Osteocyte (in vitro differentiated cells): ENCODE results near the gene ZNRF3. TPM values are rescaled to one million over a fixed set of nuclear protein-coding genes. Genes with fewer than 3 reads are reported as not detected.

ENCODE experiments used
- DNase-seq: peaks from one replicate; pipeline ENCODE4 v3.0.0; 2021; ENCODE audit warnings: mixed read lengths; ENCODE audit not compliant: unreplicated experiment; ENCODE audit errors: extremely low spot score
- H3K27ac Mint-ChIP-seq: one replicate; pipeline ENCODE4 v1.8.0; 2021; ENCODE audit warnings: mild to moderate bottlenecking, mixed read lengths; ENCODE audit not compliant: unreplicated experiment
- H3K27me3 Mint-ChIP-seq: one replicate; pipeline ENCODE4 v1.8.0; 2021; ENCODE audit warnings: mixed read lengths; ENCODE audit not compliant: unreplicated experiment
- H3K36me3 Mint-ChIP-seq: one replicate; pipeline ENCODE4 v1.8.0; 2021; ENCODE audit warnings: mixed read lengths; ENCODE audit not compliant: unreplicated experiment
- H3K4me1 Mint-ChIP-seq: one replicate; pipeline ENCODE4 v1.8.0; 2021; ENCODE audit warnings: mixed read lengths; ENCODE audit not compliant: unreplicated experiment
- H3K4me3 Mint-ChIP-seq: one replicate; pipeline ENCODE4 v1.8.0; 2021; ENCODE audit warnings: mild to moderate bottlenecking, moderate library complexity, mixed read lengths; ENCODE audit not compliant: unreplicated experiment
- H3K9me3 Mint-ChIP-seq: one replicate; pipeline ENCODE4 v1.8.0; 2021; ENCODE audit warnings: mixed read lengths; ENCODE audit not compliant: unreplicated experiment
- CTCF ChIP-seq: fragments of 200-600 bp; sonication (generic); IDR thresholded peaks from 2 replicates; pipeline ENCODE4 v1.5.0; 2021; ENCODE audit warnings: antibody characterized with exemption, mild to moderate bottlenecking, moderate library complexity
- long read RNA-seq: library from polyadenylated mRNA; unstranded; transcript quantifications from one replicate; pipeline ENCODE4 v2.0.0, GENCODE V29; 2021
- total RNA-seq: library from RNA; stranded (reverse); gene quantifications from 2 replicates; pipeline ENCODE4 v1.2.1, GENCODE V29; 2021

Gene ZNRF3
- 6.4 and 6.7 TPM in 2 replicates for total RNA-seq
- long read RNA-seq, partial matches to known transcripts: 0 of 9 reads
- long read RNA-seq, other reads (novel, unspliced or antisense): 9 of 9 reads

GRCh38 chr22:28882878-28883656, at the start of gene ZNRF3:
TSS of gene ZNRF3 (plus strand) at chr22:28883572. CDS start at chr22:28883767, 195 bp downstream.
- TF ChIP-seq CTCF: no peak
- peaks cover 3% of the 10 kb centered on the region for H3K27me3 Mint-ChIP-seq
- H3K36me3 Mint-ChIP-seq: peaks cover 3% of the 10 kb centered on the region

GRCh38 chr22:28835630-28836189, 47.7 kb upstream of the ZNRF3 start:
- peaks cover 3% of the 10 kb centered on the region for H3K36me3 Mint-ChIP-seq
- no peak overlapping the region for H3K4me3 Mint-ChIP-seq
- H3K9me3 Mint-ChIP-seq: no peaks in the 10 kb centered on the region
- no peak overlapping the region for H3K27ac Mint-ChIP-seq
- H3K27me3 Mint-ChIP-seq: no peaks in the 10 kb centered on the region
- no peak for DNase-seq
- TF ChIP-seq CTCF: no peak
- no peaks in the 10 kb centered on the region for H3K4me1 Mint-ChIP-seq

More at GRCh38 chr22:28882878-28883656, at the start of gene ZNRF3:
- peak; percentile 98 for DNase-seq
- Mint-ChIP-seq H3K4me3 (peak within 1 kb of the TSS; percentile 88), H3K9me3 (no peaks in the 10 kb centered on the region), H3K4me1 (peaks cover 20% of the 10 kb centered on the region), H3K27ac (peak within 1 kb of the TSS; percentile 11)

- Mint-ChIP-seq H3K27ac (no peak overlapping the region), H3K9me3 (no peaks in the 10 kb centered on the region), H3K4me1 (no peaks in the 10 kb centered on the region), H3K27me3 (no peaks in the 10 kb centered on the region), H3K4me3 (no peak overlapping the region), H3K36me3 (no peaks in the 10 kb centered on the region)
- DNase-seq: no peak
- no peak for TF ChIP-seq CTCF
Observed at GRCh38 chr22:28837640-28838039, 45.7 kb upstream of the ZNRF3 start.

GRCh38 chr22:28838971-28839370, 44.4 kb upstream of the ZNRF3 start:
- H3K4me3 Mint-ChIP-seq: no peak overlapping the region
- H3K4me1 Mint-ChIP-seq: no peaks in the 10 kb centered on the region
- no peaks in the 10 kb centered on the region for H3K9me3 Mint-ChIP-seq
- no peaks in the 10 kb centered on the region for H3K36me3 Mint-ChIP-seq
- H3K27ac Mint-ChIP-seq: no peak overlapping the region
- no peak for DNase-seq
- no peaks in the 10 kb centered on the region for H3K27me3 Mint-ChIP-seq
- TF ChIP-seq CTCF: no peak

- no peak overlapping the region for H3K4me3 Mint-ChIP-seq
- H3K27ac Mint-ChIP-seq: no peak overlapping the region
- H3K9me3 Mint-ChIP-seq: no peaks in the 10 kb centered on the region
- TF ChIP-seq CTCF: no peak
- no peaks in the 10 kb centered on the region for H3K4me1 Mint-ChIP-seq
- H3K27me3 Mint-ChIP-seq: no peaks in the 10 kb centered on the region
- no peak for DNase-seq
- H3K36me3 Mint-ChIP-seq: no peaks in the 10 kb centered on the region
Observed at GRCh38 chr22:28841111-28841510, 42.3 kb upstream of the ZNRF3 start.
